Measurements from ENCODE around the gene UGT1A1. TPM values are rescaled to one million over a fixed set of nuclear protein-coding genes. Genes with fewer than 3 reads are reported as not detected.

The UGT1A1 gene
- total and polyA plus RNA-seq, 7 donors: 0.06 TPM; not detected in 6

- H3K27me3 ChIP-seq (ENCODE audit: insufficient read depth in 3 of 3, low read length in 2 of 3): peaks cover 0 to 3% (median 0%) of the 10 kb centered on the region in 3 donors
- no peaks in the 10 kb centered on the region for H3K4me1 ChIP-seq
- intact Hi-C loops (cut with DNase I): no loop called here
- DNase-seq (no peak), ATAC-seq (no peak)
- no peak for TF ChIP-seq CTCF (IDR thresholded peaks at IDR 0.05)
- no peaks in the 10 kb centered on the region for H3K36me3 ChIP-seq (ENCODE audit: insufficient read depth in 1 of 2, low read depth in 1 of 2)
- no peak overlapping the region for H3K27ac ChIP-seq
- H3K9me3 ChIP-seq: no peaks in the 10 kb centered on the region
- no peak overlapping the region for H3K4me3 ChIP-seq
- WGBS, 3 donors: 81 to 85% (median 84%) methylated on average over 19 to 21 of the region's 21 CpGs
Observed at GRCh38 chr2:233822101-233822771, 62.2 kb downstream of the UGT1A1 start.

Other genes starting within 250 kb of the UGT1A1 start
- 10 to 100 TPM; 13.3 to 23.3 (median 21.9) TPM for gene USP40, start 193.5 kb upstream of the UGT1A1 start, total RNA-seq
- gene USP40, start 193.5 kb upstream of the UGT1A1 start, polyA plus RNA-seq: 10 to 100 TPM in 1 of 3 donors, 1 to 10 TPM in 2; 9.1 to 19.4 (median 9.3) TPM
- not detected for gene UGT1A8, start 142.6 kb upstream of the UGT1A1 start, total RNA-seq
- gene UGT1A8, start 142.6 kb upstream of the UGT1A1 start, polyA plus RNA-seq: not detected
- gene UGT1A10, start 123.8 kb upstream of the UGT1A1 start, total RNA-seq: not detected
- under 1 TPM in 1 of 3 donors, not detected in 2; 0.03 TPM for gene UGT1A10, start 123.8 kb upstream of the UGT1A1 start, polyA plus RNA-seq
- gene UGT1A9, start 88.4 kb upstream of the UGT1A1 start, total RNA-seq: not detected
- gene UGT1A9, start 88.4 kb upstream of the UGT1A1 start, polyA plus RNA-seq: not detected
- not detected for gene UGT1A7, start 78.4 kb upstream of the UGT1A1 start, total RNA-seq
- gene UGT1A7, start 78.4 kb upstream of the UGT1A1 start, polyA plus RNA-seq: not detected
- gene UGT1A6, start 67.4 kb upstream of the UGT1A1 start, total RNA-seq: not detected
- gene UGT1A6, start 67.4 kb upstream of the UGT1A1 start, polyA plus RNA-seq: not detected
- not detected for gene UGT1A5, start 47.4 kb upstream of the UGT1A1 start, total RNA-seq
- not detected for gene UGT1A5, start 47.4 kb upstream of the UGT1A1 start, polyA plus RNA-seq
- gene UGT1A4, start 41.5 kb upstream of the UGT1A1 start, total RNA-seq: not detected
- gene UGT1A4, start 41.5 kb upstream of the UGT1A1 start, polyA plus RNA-seq: not detected
- gene UGT1A3, start 31.2 kb upstream of the UGT1A1 start, total RNA-seq: not detected
- not detected for gene UGT1A3, start 31.2 kb upstream of the UGT1A1 start, polyA plus RNA-seq
- not detected for gene MROH2A, start 18.1 kb downstream of the UGT1A1 start, total RNA-seq
- not detected for gene MROH2A, start 18.1 kb downstream of the UGT1A1 start, polyA plus RNA-seq
- not detected for gene HJURP, start 94.3 kb downstream of the UGT1A1 start, total RNA-seq
- under 1 TPM; 0.08 to 0.25 (median 0.10) TPM for gene HJURP, start 94.3 kb downstream of the UGT1A1 start, polyA plus RNA-seq
- gene TRPM8, start 157.1 kb downstream of the UGT1A1 start, total RNA-seq: not detected
- gene TRPM8, start 157.1 kb downstream of the UGT1A1 start, polyA plus RNA-seq: not detected

All from psoas muscle (tissue), 8 donors.